ENCODE results near the gene C7orf33. TPM values are rescaled to one million over a fixed set of nuclear protein-coding genes. Genes with fewer than 3 reads are reported as not detected.
"Not testable (repeated sequence)": the region's sequence is repeated elsewhere in the genome, so short reads cannot be mapped to it uniquely, and the experiment has no call there.

C7orf33 gene
- polyA plus RNA-seq, 1 donor from 2014 or later, result not detected

DNA sequence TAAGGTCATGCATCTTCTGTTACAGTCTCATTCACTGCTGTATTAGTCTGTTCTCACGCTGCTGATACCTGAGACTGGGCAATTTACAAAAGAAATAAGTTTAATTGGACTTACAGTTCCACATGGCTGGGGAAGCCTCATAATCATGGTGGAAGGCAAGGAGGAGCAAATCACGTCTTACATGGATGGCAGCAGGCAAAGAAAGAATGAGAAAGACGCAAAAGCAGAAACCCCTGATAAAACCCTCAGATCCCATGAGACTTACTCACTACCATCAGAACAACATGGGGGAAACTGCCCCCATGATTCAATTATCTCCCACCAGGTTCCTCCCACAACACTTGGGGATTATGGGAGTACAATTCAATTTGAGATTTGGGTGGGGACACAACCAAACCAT lies 5.8 kb downstream of the C7orf33 start:
- not testable (repeated sequence) for H3K9ac ChIP-seq (ENCODE audit: low read length); H3K79me2 ChIP-seq (replicated peaks; ENCODE audit: insufficient read depth, low read length); H3K36me3 ChIP-seq (ENCODE audit: insufficient read depth, low read length); H3F3A ChIP-seq (ENCODE audit: insufficient read depth, low read length, poor library complexity, severe bottlenecking); H3K27me3 ChIP-seq (ENCODE audit: insufficient read depth, low read depth, low read length); H3K9me2 ChIP-seq (ENCODE audit: insufficient read depth, low read length); H3K9me3 ChIP-seq (ENCODE audit: low read length); H2AFZ ChIP-seq (ENCODE audit: low read depth, low read length); H3K4me3 ChIP-seq (ENCODE audit: low read length); H4K20me1 ChIP-seq (ENCODE audit: insufficient read depth); H3K4me2 ChIP-seq (ENCODE audit: low read length); H3K27ac ChIP-seq (ENCODE audit: low read length)

DNA sequence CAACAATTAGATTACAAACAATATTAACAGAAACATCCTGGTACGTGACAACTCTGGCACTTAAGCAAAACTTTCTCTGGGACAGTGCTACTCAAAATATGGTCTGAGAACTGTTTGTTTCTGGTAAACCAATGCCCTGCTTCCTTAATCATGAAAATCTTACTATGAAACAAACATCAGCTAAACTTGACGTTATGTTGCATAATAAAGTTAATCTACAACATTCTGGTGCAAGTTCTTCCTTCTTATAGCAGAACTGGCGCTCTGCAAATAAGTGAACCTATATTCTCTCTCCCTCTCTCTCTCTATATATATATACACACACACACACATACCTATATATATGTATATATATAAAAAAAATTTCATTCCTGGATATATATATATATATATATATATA lies 7.8 kb downstream of the C7orf33 start:
- no peaks in the 10 kb centered on the region for H3K36me3 ChIP-seq (ENCODE audit: insufficient read depth, low read length)
- H3K27me3 ChIP-seq (ENCODE audit: insufficient read depth, low read depth, low read length), result no peaks in the 10 kb centered on the region
- no peak overlapping the region for H3K9ac ChIP-seq (ENCODE audit: low read length)
- H3K79me2 ChIP-seq (replicated peaks; ENCODE audit: insufficient read depth, low read length), result no peaks in the 10 kb centered on the region
- H3K9me3 ChIP-seq (ENCODE audit: low read length), result no peaks in the 10 kb centered on the region
- no peak overlapping the region for H3K4me2 ChIP-seq (ENCODE audit: low read length)
- H2AFZ ChIP-seq (ENCODE audit: low read depth, low read length), result no peak overlapping the region
- no peaks in the 10 kb centered on the region for H3F3A ChIP-seq (ENCODE audit: insufficient read depth, low read length, poor library complexity, severe bottlenecking)
- H3K27ac ChIP-seq (ENCODE audit: low read length), result no peak overlapping the region
- no peaks in the 10 kb centered on the region for H3K9me2 ChIP-seq (ENCODE audit: insufficient read depth, low read length)
- H4K20me1 ChIP-seq (ENCODE audit: insufficient read depth), result no peaks in the 10 kb centered on the region
- no peak overlapping the region for H3K4me3 ChIP-seq (ENCODE audit: low read length)
- TF ChIP-seq TAF1 (IDR thresholded peaks at IDR 0.05; ENCODE audit: low read depth) (no peak), MXI1 (conservative IDR thresholded peaks at IDR 0.05; ENCODE audit: poor library complexity, severe bottlenecking) (no peak), POLR2AphosphoS5 (IDR thresholded peaks at IDR 0.05) (no peak), CTCF (IDR thresholded peaks at IDR 0.05; ENCODE audit: poor library complexity, severe bottlenecking) (no peak), EZH2 (IDR thresholded peaks at IDR 0.05; ENCODE audit: borderline replicate concordance, insufficient read depth, low read length, poor library complexity, severe bottlenecking) (no peak), SMC3 (conservative IDR thresholded peaks at IDR 0.05; ENCODE audit: poor library complexity) (no peak), EP300 (conservative IDR thresholded peaks at IDR 0.05; ENCODE audit: poor library complexity, severe bottlenecking) (no peak), RAD21 (conservative IDR thresholded peaks at IDR 0.05) (no peak)
- TF ChIP-seq, protein P1, sequence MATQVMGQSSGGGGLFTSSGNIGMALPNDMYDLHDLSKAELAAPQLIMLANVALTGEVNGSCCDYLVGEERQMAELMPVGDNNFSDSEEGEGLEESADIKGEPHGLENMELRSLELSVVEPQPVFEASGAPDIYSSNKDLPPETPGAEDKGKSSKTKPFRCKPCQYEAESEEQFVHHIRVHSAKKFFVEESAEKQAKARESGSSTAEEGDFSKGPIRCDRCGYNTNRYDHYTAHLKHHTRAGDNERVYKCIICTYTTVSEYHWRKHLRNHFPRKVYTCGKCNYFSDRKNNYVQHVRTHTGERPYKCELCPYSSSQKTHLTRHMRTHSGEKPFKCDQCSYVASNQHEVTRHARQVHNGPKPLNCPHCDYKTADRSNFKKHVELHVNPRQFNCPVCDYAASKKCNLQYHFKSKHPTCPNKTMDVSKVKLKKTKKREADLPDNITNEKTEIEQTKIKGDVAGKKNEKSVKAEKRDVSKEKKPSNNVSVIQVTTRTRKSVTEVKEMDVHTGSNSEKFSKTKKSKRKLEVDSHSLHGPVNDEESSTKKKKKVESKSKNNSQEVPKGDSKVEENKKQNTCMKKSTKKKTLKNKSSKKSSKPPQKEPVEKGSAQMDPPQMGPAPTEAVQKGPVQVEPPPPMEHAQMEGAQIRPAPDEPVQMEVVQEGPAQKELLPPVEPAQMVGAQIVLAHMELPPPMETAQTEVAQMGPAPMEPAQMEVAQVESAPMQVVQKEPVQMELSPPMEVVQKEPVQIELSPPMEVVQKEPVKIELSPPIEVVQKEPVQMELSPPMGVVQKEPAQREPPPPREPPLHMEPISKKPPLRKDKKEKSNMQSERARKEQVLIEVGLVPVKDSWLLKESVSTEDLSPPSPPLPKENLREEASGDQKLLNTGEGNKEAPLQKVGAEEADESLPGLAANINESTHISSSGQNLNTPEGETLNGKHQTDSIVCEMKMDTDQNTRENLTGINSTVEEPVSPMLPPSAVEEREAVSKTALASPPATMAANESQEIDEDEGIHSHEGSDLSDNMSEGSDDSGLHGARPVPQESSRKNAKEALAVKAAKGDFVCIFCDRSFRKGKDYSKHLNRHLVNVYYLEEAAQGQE (IDR thresholded peaks at IDR 0.05; ENCODE audit: borderline replicate concordance), result no peak

GRCh38 chr7:148605350-148605749 lies 14.8 kb downstream of the C7orf33 start:
- TF ChIP-seq CTCF (IDR thresholded peaks at IDR 0.05; ENCODE audit: poor library complexity, severe bottlenecking), result no peak
- no peak for TF ChIP-seq TAF1 (IDR thresholded peaks at IDR 0.05; ENCODE audit: low read depth)
- TF ChIP-seq EP300 (conservative IDR thresholded peaks at IDR 0.05; ENCODE audit: poor library complexity, severe bottlenecking), result no peak
- no peak for TF ChIP-seq RAD21 (conservative IDR thresholded peaks at IDR 0.05)
- no peak for TF ChIP-seq EZH2 (IDR thresholded peaks at IDR 0.05; ENCODE audit: borderline replicate concordance, insufficient read depth, low read length, poor library complexity, severe bottlenecking)
- no peak for TF ChIP-seq SMC3 (conservative IDR thresholded peaks at IDR 0.05; ENCODE audit: poor library complexity)
- no peak for TF ChIP-seq POLR2AphosphoS5 (IDR thresholded peaks at IDR 0.05)
- Histone ChIP-seq H3K27ac (ENCODE audit: low read length) (no peak overlapping the region), H3K79me2 (replicated peaks; ENCODE audit: insufficient read depth, low read length) (no peaks in the 10 kb centered on the region), H3K36me3 (ENCODE audit: insufficient read depth, low read length) (no peaks in the 10 kb centered on the region), H3K9me2 (ENCODE audit: insufficient read depth, low read length) (no peaks in the 10 kb centered on the region), H3K4me3 (ENCODE audit: low read length) (no peak overlapping the region), H3K27me3 (ENCODE audit: insufficient read depth, low read depth, low read length) (no peaks in the 10 kb centered on the region), H3F3A (ENCODE audit: insufficient read depth, low read length, poor library complexity, severe bottlenecking) (no peaks in the 10 kb centered on the region), H3K9me3 (ENCODE audit: low read length) (no peaks in the 10 kb centered on the region), H2AFZ (ENCODE audit: low read depth, low read length) (no peak overlapping the region), H4K20me1 (ENCODE audit: insufficient read depth) (no peaks in the 10 kb centered on the region), H3K9ac (ENCODE audit: low read length) (no peak overlapping the region), H3K4me2 (ENCODE audit: low read length) (no peak overlapping the region)

All from neural cell (in vitro differentiated cells).